SIG-M5 treated with dmso at 0.1 percent for 504 hours (cell line): ENCODE results near the gene DYNLT4.

Source experiments
- DNase-seq: peaks from one replicate; lab custom pipeline; 2025; ENCODE audit not compliant: unreplicated experiment; lab: John Stamatoyannopoulos, UW

The DYNLT4 gene

GRCh38 chr1:44790968-44791801, 16.0 kb downstream of the DYNLT4 start:
- DNase-seq: no peak

GRCh38 chr1:44788120-44788860, 18.9 kb downstream of the DYNLT4 start, which contains the start of gene BEST4:
Gene BEST4, minus strand, starts transcription at chr1:44788170. Its CDS starts 465 bp downstream, at chr1:44787705.
- DNase-seq: no peak

DNA sequence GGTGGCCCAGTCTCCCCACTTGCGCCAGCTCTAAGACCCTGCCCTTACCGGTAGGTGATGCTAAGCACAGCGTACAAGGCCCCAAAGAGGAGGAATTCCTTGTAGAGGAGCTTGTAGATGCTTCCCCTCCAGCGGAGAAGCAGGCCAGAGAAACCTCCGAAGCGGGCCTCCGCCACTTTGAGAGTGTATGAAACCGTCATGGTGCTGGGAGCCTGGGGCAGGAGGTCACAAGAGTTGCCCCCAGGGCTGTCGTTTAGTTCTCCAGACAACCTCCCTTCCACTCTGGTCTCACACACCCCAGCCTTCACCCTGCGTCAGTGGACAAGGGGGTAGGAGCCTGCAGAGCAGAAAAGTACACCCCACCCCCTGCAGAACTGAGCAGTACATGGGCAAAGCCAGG, 19.6 kb downstream of the DYNLT4 start:
- DNase-seq: no peak

GRCh38 chr1:44786841-44787426, 20.2 kb downstream of the DYNLT4 start:
- DNase-seq: no peak

DNA sequence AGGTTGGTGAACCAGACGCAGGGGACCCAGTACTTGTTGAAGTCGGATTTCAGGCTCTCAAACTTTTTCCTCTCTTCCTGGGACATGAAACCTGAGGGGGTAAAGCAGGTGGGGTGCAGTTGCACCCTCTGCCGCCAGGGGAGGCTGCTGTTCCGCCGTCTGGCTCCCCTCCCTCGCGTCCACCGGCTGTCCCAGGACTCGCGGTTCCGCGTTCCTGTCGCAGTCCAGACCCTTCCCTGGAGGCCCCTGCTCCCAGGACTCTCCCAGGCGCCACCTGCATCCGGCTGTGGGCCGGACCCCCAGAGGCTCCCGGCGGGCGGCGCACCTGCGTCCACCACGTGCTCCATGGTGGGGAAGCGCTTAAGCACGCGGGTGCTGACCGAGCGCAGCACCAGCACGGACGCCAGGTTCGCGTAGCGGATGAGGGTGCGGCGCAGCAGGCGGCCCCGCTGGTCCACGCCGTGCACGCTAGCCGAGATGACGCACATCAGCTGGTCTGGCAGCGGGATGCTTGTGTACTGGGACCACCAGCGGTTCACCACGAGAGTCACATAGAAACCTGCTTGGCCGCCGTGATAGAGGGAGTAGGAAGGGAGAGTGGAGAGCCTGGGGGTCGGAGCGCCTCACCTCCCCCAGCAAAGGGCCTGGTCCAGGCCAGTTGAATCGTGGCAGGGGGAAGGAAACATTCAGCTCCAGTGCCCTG, 20.9 kb downstream of the DYNLT4 start:
- DNase-seq: peak; percentile 43

- no peak for DNase-seq
These were observed 21.5 kb downstream of the DYNLT4 start for GRCh38 chr1:44785501-44786137.

DNA sequence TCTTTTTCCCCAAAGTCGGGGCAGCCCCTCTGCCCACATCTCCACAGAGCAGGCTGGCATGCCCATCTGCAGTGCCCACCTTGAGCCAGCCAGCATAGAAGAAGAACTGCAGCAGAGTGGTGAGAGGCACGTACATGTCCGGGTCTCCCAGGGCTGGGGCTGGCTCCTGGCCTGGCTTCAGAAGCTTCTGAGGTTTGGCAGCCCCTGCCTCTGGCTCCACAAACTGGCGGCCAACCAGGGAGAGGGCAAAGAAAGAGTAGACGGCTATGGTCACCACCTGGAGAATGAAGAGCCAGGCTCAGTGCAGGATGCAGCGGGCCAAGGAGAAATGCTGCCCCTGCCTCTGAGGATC, 22.1 kb downstream of the DYNLT4 start:
- DNase-seq: no peak

DNA sequence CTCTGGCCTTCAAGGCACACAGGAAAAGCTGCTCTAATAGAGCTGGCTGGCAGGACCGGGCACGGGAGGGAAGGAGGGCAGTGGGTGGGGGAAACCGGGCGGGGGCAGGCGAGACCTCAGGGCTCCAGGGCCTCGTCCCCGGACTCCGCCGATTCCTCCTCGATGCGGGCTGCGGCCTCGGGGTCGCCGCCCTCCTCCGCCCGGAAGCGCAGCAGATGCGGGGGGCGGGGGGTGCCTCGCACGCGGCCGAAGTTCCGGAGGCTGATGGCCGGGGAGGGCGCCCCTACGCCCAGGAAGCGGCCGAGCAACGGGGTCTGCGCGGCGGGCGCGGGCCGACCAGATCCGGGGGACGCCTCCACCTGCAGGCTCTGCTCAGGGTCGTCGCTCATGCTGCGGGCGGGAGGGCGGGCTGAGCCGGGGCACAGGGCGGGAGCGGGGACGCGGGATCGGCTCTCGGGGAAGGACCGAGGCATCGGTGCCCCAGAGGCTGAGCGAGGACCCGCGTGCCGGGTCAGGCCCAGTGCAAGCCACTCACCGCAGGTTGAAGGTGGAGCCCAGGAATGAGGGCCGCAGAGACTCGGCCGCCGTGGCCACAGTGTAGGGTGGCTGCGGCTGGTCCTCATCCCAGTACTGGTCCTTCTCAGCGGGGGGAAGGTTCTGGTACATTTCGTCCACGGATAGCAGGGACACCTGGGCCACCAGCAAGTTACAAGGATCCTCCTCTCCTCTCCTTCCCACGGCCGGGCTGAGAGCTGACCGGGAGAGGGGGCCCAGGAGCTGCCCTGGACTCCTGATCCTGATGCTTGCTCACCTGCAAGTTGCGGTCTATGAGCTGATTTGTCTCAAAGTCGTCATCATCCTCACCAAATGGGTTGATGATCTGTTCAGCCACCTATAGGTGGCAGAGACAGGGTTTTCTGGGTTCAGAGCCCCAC, 22.8 kb downstream of the DYNLT4 start:
- no peak for DNase-seq

- DNase-seq: no peak
These were observed 23.5 kb downstream of the DYNLT4 start for GRCh38 chr1:44783697-44784093.

DNA sequence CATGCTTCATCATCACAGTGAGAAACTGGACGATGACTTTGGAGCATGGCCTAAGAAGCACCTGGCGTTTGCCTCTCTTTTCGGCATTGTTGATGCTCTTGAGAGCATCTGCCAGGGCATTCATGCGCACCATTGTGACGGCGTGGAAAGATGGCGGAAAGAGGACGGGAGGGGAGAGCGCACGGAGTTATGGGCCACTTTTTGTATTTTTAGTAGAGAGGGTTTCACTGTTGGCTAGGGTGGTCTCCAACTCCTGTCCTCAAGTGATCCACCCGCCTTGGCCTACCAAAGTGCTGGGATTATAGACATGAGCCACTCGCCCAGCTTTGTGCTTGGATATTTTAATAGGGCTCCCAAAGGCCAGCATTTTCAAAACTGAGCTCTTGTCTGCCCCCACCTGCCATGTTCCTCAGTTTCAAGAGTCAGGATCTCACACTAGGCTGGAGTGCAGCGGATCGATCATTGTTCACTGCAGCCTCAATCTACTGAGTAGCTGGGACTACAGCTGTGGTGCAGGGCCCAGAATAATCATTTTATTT, 26.5 kb downstream of the DYNLT4 start:
- no peak for DNase-seq

DNA sequence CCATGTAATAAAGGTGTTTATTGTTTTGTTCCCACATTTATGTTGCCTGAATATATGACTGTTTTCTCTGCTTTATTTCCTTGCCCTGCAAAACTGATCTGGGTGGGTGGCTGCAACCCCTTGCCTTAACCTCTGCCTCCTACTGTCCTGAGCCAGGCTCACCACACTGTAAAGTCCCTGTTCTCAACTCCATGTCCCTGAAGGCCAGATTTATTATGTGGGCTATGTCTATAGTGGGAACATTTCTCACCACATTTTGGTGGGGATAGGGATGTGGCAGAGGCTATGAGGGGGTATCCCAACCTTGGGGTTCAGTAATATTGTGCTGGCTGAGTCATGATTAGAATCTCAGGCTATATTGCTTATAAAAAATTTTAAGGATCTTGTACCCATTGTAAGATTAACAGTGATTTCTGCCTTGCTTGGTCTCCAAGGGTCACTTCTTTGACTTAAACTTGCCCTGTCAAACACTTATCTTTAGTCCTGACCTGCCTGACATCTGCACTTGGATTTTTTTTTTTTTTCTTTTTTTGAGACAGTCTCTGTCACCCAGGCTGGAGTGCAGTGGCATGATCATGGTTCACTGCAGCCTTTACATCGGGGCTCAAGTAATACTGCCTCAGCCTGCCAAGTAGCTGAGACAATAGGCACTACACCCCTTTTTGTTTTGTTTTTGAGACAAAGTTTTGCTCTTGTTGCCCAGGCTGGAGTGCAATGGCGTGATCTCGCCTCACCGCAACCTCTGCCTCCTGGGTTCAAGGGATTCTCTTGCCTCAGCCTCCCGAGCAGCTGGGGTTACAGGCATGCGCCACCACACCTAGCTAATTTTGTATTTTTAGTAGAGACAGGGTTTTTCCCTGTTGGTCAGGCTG, 28.2 kb downstream of the DYNLT4 start:
- DNase-seq: no peak

GRCh38 chr1:44777969-44778635, 29.0 kb downstream of the DYNLT4 start:
- DNase-seq: peak; percentile 57

- DNase-seq: no peak
These were observed 29.6 kb downstream of the DYNLT4 start for GRCh38 chr1:44777547-44777946.

- no peak for DNase-seq
These were observed 30.5 kb downstream of the DYNLT4 start for GRCh38 chr1:44776730-44777068.

- DNase-seq: peak; percentile 26
These were observed 31.0 kb downstream of the DYNLT4 start for GRCh38 chr1:44775930-44776729.

DNA sequence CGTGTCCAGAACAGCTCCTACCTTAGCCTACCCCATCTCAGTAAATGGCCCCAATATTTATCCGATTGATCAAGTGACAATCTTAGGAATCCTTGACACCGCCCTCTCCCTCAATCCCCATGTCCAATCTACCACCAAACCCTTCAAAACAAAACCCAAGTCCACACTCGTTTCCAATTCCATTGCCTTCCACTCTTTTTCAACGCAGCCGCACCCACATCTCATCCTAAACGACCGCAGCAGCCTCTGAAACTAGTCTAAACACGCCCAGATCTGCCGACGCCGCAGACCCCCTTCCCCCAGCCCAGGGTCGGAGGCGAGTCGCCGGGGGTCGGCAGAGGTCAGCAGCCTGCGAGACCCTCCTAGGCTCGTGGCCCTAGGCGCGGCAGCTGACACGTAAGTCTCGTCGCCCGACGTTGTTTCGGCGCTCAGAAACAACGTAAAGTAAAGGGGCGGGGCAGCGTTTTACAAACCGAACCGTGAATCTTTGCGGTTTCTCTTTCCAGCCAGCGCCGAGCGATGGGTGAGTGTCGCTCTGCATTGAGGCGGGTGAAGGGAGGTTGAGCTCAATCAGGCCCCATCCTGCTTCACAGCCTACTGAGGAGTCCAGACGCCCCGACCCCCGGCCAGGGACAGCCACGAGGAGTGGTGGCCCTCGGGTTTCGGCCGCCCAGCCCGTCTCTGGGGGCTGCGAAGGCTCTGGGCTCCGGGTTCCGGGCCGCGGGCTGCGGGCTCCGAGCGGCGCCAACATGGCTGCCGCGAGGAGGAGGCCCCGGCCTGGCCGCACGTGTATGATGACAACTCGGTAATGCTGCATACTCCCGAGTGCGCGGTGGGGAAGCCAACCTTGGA, 31.8 kb downstream of the DYNLT4 start, which contains the start of gene RPS8:
RPS8 (plus strand) TSS at position 463 of the 852 bp plus-strand sequence; CDS start at position 520, 57 bp downstream.
- DNase-seq: peak; percentile 91
